Activated T-cell treated with anti-CD3 and anti-CD28 coated beads, Interleukin-2, amount 50 U/mL, for 1 hour (primary cell): ENCODE results near the gene SLC23A3.
"Not testable (repeated sequence)": the region's sequence is repeated elsewhere in the genome, so short reads cannot be mapped to it uniquely, and the experiment has no call there.

Source experiments
- DNase-seq: peaks from one replicate; pipeline ENCODE4 v3.0.0-alpha.2; 2020

Gene SLC23A3

DNA sequence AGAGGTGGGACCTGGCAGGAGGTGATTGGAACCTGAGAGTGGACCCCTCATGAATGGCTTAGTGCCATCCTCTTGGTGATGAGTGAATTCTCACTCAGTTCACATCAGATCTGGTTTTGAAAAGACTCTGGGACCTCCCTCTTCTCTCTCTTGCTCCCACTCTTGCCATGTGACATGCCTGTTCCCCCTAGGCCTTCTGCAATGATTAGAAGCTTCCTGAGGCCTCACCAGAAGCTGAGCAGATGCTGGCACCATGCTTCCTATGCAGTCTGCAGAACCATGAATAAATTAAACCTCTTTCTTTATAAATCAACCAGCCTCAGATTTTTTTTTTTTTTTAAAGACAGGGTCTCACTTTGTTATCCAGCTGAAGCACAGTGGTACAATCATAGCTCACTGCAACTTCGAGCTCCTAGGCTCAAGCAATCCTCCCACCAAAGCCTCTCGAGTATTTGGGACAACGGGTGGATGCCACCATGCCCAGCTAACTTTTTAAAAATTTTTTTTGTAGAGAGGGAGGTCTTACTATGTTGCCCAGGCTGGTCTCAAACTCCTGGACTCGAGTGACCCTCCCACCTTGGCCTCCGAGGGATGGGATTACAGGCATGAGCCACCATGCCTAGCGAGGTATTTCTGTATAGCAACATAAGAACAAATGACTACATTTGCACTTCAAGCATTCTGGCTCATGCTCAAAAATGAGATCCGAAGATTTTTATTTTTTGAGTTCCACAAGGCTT is 34.8 kb upstream of the SLC23A3 start:
- no peak for DNase-seq

DNA sequence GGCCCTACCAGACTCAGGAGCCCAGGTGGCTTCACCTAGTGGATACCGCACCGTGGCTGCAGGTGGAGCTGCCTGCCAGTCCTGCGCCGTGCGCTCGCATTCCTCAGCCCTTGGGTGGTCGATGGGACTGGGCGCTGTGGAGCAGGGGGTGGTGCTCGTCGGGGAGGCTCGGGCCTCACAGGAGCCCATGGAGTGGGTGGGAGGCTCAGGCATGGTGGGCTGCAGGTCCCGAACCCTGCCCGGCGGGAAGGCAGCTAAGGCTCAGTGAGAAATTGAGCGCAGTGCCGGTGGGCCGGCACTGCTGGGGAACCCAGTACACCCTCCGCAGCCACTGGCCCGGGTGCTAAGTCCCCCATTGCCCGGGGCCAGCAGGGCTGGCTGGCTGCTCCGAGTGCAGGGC is 31.5 kb upstream of the SLC23A3 start:
- not testable (repeated sequence) for DNase-seq

DNA sequence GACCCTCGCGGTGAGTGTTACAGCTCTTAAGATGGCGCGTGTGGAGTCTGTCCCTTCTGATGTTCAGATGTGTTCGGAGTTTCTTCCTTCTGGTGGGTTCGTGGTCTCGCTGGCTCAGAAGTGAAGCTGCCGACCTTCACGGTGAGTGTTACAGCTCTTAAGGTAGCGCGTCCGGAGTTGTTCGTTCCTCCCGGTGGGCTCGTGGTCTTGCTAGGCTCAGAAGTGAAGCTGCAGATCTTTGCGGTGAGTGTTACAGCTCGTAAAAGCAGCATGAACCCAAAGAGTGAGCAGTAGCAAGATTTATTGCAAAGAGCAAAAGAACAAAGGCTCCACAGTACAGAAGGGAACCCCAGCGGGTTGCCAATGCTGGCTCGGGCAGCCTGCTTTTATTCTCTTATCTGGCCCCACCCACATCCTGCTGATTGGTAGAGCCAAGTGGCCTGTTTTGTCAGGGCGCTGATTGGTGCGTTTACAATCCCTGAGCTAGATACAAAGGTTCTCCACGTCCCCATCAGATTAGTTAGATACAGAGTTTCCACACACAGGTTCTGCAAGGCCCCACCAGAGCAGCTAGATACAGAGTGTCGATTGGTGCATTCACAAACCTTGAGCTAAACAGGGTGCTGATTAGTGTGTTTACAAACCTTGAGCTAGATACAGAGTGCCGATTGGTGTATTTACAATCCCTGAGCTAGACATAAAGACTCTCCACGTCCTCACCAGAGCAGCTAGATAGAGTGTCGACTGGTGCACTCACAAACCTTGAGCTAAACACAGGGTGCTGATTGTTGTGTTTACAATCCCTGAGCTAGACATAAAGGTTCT is 30.9 kb upstream of the SLC23A3 start:
- not testable (repeated sequence) for DNase-seq

DNA sequence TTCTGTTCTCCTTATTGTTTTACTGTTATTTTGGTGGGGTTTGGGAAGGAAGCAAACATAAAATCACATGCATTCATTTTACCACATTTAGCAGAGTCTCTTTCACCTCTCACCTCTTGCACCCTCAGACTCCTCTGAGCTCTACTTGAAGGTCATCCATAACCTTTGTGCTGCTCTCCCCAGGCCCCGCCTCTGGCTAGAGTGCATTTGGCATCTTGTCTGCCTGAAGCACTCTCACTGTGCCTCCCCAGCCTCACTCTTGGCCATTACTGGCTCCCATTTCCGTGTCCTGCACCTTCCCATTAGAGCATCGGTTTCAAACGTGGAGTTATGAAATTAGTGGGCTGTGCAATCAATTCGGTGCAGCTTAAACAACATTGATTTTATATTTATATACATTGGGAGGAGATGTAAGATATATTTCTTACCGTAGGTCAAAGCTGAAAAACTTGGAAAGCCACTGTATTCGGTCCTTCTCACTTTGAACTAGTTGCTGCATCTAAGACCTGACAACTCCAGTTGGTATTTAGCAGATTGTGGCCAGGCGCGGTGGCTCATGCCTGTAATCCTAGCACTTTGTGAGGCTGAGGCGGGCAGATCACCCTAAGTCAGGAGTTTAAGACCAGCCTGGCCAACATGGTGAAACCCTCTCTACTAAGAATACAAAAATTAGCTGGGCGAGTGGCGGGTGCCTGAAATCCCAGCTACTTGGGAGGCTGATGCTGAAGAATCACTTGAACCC is 29.8 kb upstream of the SLC23A3 start:
- DNase-seq = no peak

DNA sequence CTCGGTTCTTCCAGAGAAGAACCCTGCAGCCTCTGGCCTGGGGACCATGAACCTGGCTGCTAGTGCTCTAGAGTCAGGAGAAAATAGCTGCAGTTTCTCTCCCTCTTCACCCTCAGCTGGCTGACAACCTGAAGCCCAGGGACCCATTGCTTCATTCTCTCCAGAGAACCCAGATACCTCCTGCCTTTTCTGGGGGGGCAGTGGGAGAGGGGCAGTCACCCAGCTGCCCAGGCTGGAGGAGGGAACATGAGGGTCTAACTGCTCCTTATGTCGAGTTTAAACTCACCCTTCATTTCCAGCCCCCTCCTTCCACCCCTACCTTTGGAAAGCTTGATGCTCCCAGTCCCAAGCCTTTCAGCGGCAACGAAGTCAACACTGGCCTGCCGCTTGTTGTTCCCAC is 29.1 kb upstream of the SLC23A3 start:
- no peak for DNase-seq

DNA sequence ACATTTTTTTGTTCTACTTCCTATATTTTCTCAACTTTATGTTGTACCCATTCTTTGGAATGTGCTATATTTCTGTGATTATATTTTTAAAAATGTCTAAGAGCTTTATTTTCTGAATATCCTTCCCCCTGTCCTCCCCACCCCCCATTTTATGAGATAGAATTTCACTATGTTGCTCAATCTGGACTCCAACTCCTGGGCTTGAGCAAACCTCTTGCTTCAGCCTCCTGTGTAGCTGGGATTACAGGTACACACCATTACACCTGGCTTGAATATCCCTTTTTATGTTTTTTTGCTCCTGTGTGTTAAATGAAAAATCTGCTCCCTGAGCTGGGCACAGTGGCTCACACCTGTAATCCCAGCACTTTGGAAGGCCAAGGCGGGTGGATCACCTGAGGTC is 27.6 kb upstream of the SLC23A3 start:
- DNase-seq = no peak

DNA sequence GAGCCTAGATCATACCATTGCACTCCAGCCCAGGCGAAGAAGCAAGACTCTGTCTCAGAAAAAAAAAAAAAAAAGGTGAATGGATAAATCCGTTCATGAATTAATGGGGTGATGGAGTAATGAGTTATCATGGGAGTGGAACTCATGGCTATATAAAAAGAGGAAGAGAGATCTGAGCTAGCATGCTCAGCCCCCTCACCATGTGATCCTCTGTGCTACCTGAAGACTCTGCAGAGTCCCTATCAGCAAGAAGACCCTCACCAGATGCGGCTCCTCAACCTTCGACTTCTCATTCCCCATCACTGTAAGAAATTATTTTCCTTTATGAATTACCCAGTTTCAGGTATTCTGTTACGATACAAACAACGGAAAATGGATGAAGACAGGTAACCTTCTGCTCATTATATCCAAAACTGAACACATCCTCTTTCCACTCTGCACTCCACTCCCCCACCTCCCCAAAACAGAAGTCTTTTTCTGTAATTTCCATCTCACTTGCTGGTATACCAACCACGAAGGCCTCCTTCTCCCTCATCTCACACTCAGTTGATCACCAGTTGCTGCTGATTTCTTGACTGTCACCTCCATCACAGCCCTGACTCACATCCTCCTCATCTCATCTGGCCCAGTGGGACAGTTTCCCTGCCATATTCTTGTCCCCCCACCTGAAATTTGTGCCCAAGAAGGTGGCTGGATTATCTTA is 17.1 kb upstream of the SLC23A3 start:
- no peak for DNase-seq

DNA sequence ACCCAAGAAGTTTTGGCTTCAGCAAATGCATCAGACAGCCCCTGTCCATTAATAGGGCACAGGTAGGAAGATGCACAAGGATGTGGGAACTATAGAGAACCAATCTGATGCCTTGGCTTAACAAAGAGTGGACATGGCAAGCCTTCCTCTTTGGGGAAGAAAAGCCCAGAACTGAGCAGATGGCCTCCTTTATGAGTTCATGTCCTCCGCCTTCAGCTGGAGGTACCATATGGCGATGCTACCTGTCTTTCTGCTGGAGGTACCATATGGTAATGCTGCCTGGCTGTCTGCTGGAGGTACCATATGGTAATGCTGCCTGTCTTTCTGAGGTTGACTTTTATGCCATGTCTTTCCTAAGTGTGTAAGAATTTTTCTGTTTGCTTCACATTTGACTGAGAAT is 14.3 kb upstream of the SLC23A3 start:
- DNase-seq = no peak

DNA sequence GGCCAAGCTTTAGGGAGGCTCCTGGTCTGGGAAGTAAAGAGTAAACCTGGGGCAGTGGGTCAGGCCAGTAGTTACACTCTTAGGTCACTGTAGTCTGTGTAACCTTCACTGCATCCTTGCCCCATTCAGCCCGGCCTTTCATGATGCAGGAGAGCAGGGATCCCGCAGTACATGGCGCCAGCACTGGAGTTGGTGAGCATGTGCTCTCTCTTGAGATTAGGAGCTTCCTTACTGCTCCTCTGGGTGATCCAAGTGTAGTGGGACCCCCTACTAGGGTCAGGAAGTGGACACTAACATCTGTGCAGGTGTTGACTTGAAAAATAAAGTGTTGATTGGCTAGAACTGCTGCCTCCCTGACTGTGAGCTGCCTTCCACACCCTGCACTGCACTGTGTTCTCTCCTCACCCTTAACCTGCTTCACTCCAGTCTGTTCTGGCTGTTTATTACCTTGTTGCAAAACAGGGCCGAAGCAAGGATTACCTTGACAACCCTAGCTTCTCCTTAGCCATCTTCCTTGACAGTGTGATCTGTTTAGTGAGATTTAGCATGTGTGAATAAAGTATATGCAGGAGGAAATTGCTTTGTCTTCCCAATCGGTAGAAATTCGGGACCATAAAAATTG is 13.4 kb upstream of the SLC23A3 start:
- DNase-seq = no peak

DNA sequence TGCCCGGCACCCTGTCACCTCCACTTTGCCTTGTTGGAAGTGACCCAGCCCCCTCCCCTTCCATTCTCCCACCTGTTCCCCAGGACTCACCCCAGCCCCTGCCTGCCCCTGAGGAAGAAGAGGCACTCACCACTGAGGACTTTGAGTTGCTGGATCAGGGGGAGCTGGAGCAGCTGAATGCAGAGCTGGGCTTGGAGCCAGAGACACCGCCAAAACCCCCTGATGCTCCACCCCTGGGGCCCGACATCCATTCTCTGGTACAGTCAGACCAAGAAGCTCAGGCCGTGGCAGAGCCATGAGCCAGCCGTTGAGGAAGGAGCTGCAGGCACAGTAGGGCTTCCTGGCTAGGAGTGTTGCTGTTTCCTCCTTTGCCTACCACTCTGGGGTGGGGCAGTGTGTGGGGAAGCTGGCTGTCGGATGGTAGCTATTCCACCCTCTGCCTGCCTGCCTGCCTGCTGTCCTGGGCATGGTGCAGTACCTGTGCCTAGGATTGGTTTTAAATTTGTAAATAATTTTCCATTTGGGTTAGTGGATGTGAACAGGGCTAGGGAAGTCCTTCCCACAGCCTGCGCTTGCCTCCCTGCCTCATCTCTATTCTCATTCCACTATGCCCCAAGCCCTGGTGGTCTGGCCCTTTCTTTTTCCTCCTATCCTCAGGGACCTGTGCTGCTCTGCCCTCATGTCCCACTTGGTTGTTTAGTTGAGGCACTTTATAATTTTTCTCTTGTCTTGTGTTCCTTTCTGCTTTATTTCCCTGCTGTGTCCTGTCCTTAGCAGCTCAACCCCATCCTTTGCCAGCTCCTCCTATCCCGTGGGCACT is 12.7 kb upstream of the SLC23A3 start:
- no peak for DNase-seq

DNA sequence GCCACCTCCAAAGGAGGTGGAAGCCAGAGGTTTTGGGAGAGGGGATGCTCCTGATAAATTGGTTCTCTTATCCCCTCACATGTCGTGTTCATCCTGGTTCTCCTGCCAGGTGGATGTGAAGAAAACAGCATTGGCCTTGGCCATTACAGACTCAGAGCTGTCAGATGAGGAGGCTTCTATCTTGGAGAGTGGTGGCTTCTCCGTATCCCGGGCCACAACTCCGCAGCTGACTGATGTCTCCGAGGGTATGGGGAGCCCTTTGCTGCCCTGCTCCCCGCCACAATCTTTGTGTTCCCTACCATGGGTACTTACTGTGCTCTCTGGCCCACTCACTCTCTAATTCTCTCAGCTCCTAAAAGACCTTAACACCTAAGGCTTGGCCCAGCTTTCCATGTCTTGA is 11.7 kb upstream of the SLC23A3 start:
- no peak for DNase-seq

DNA sequence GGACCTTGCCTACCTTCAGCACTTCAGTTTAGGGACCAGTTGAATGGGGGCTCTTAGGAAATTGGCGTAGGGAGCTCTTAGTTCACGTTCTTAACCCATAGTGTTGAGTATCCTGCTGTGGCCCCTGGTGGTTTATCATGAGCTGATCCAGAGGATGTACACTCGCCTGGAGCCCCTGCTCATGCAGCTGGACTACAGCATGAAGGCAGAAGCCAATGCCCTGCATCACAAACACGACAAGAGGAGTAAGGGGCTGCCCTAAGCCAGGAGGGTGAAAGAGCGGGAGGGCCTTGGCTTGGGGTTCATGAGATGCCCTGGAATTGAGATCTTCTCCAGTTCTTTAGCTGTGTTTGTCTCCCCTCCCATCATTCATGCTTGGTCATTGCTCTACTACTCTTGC is 11.1 kb upstream of the SLC23A3 start:
- DNase-seq = no peak

DNA sequence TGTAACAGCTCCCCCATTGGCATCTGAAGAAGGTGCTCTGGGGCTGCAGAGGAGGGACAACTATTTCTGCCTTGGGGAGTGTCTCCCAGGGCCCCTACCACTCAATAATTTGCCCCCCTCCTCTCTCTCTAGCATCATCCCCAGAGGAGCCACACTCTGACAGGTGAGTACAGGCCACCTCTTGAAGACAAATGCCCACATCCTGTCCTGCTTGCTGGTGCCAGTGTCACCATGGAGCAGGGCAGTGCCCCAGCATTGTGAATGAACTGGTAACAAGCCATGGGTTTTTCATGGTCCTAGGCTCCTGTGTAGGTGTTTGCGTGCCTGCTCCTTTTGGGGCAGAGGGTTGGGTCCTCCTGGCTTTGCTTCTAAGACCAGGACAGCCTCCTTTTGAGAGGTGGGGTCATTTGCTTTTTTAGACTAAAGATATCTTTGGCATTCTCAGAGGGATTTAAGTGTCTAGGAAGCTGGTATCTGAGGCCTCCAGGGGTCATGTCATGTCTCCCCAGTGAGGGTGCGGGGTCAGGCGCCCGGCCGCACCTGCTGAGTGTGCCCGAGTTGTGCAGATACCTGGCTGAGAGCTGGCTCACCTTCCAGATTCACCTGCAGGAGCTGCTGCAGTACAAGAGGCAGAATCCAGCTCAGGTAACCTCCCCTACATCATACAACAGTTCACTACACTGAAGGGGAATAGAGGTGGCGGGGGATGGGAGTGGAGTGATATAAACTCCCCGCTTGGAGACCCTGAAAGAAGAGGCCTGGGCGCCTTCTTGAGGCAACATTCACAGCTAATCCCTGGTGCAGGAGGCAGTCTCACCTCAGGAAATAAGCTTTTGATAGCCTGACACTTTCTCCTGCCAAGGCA is 10.0 kb upstream of the SLC23A3 start:
- no peak for DNase-seq

DNA sequence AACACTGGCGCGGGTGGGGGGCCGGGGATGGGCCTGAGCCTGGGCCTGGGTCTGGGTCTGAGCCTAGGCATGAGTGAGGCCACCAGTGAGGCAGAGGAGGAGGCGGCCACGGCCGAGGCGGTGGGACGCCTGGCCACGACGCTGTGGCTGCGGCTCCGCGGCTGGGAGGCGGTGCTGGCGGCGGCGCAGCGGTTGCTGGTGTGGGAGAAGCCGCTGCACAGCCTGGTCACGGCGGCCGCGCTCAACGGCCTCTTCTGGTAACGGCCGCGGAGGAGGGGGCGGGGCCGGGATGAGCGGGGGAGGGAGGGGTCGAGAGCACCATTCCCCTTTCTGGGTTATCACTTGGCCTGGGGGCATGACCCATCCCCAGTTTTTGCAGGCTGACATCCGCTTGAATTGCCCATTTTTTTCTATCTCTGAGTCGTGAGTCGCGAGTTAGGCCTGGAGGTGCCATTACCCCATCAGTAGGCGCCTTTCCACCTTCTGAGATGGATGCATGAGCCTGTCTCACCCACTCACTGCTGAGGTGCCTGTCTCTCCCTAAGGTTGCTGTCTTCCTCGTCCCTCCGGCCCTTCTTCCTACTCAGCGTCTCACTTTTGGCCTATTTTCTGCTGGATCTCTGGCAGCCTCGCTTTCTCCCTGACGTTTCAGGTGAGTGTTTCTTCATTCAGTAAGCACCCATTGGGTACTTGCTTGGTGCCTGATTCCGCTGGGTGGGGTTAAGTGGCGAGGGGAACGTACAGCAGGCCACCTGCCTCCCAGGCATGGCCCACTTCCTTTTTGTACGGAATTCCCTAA is 8.7 kb upstream of the SLC23A3 start:
- DNase-seq = no peak

DNA sequence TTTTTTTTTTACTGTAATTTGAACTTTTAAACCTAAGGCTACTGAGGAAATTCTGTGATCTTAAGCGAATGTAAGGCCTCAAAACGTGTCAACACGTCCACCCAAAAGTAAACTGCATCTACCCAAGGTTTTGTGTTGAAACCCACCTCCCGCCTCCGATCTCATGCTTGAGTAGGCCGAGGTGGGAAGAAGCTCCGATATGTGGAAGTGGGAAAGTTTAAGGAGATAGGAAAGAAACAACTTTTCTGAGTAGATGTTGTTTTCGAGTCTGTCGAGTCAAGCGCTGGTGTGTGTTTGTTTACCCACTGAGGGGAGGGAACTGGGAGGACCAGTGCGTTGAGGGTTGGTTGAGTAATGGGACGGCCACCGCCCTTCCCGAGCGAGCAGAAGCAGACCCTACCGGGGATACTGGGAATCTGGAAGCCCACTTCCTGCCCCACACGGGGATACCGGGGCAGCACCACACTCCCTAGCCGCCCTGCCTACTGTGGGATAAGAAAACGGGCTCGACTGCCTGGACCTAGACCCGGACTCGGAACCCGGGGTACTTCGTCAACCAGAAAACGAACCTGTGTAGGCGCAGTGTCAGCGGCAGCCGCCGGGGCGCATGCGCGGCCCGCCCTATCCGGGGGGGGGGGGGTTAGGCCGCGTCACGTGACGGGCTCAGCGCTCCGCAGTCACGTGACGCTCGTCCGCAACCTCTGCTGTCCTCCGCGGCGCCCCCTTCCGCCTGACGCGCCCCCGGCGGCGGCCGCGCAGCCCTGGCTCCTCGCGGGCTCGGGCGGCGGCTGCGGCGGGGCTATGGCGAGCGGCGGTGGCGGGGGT is 7.9 kb upstream of the SLC23A3 start, which contains the start of gene RETREG2:
Gene RETREG2, plus strand, starts transcription at position 724 of the 825 bp plus-strand sequence. Its CDS starts 78 bp downstream, at position 802.
- DNase-seq = peak; percentile 87

DNA sequence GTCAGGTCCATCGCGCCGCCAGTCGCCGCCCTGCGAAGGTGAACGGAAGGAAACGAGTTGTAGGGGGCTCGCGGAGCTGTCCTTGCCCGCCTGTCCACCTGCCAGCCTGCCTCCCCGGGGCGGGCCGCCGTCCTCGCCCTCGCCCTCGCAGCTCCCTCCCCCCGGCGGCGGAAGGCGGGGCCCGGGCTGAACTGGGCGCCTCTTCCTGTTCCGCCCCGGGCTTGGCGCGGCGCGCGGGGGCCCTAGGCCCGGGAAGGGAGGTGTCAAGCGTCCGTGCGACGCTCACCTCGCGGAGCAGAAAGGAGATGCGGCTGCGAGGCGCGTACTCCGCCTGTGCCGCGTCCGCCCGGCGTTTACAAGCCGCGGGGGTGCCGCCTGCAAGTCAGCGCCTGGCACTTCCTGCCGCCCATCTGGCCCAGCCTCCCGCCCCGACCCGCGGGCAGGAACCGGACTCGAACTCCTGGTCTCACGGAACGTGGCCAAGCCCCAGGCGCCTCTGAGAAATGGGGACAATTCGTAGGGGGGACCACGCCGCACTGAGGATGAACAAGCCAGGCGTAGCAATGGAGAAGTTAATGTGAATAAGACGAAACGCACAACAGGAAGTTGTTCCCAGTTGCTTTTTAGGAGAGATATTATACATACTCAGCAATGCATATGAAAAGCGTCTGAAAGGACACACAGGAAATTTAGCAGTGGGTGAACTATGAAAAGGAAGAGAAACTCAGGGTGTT is 7.2 kb upstream of the SLC23A3 start, which contains the start of gene CNPPD1:
Gene CNPPD1, minus strand, starts transcription at position 108 of the 734 bp plus-strand sequence. Its CDS starts 97 bp downstream, at position 11.
- DNase-seq = peak; percentile 88

DNA sequence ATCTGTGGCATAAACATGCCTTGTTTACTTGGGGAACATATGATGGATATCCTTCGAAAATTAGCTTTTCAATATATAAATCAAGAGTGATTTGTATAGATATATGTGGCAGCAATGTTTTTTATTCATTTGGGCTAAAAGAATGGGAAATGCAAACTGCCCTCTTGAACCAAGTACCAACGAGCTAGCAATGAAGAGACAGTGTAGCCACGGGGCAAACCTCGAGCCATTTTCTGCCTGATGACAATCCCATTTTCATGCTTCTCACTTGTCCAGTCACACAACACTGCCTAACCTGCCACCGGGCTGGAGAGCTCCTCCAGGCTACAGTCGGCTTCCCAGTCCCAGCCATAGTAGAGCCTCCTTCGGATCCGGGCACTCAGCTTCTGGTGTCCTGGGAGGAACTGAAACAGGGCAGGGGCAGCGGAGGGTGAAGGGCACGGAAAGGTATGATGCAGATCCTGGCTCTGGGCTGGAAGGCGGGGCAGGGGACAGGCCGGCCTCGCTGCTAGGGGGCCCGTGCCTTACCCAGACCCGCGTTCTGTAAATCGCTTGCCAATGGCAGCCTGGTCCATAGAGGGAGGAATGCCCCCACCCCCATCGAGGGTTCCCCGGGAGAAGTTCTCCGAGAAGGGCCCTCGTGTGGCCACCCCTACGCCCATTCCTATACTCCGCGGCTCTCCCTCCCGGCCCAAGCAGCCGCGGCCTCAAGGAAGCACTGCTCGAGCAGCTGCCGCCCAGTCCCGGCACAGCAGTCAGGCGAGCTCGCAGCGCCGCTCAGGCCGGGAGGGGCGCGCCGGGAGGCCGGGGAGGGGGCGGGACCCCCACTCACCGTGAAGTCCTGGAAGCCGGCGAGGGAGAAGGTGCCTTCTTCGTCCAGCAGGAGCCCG is 6.3 kb upstream of the SLC23A3 start:
- no peak for DNase-seq
